Astrocyte of the cerebellum (primary cell): ENCODE measurements around the gene LNP1.

Experiments
- DNase-seq: peaks from one replicate; pipeline ENCODE4 v3.0.0-alpha.2; 2011; ENCODE audit warnings: low read depth
- H3K4me3 ChIP-seq: 2 replicates; pipeline ENCODE4 v1.5.1; 2011; ENCODE audit warnings: mild to moderate bottlenecking, low read depth, low read length, moderate library complexity
- in situ Hi-C: cut with HindIII; loops from 2 replicates; pipeline ENCODE4 v1.10.0; 2017; ENCODE audit warnings: low sequenced_read_pairs
- TF ChIP-seq, protein P1 (sequence below): IDR thresholded peaks from 2 replicates; pipeline ENCODE4 v1.5.1; 2012; ENCODE audit warnings: low read length, low read depth, moderate library complexity, mild to moderate bottlenecking; ENCODE audit errors: missing control alignments

The LNP1 gene

GRCh38 chr3:100483529-100483928 is 82.2 kb downstream of the LNP1 start:
- DNase-seq, result no peak
- H3K4me3 ChIP-seq, result no peak overlapping the region
- TF ChIP-seq, protein P1, sequence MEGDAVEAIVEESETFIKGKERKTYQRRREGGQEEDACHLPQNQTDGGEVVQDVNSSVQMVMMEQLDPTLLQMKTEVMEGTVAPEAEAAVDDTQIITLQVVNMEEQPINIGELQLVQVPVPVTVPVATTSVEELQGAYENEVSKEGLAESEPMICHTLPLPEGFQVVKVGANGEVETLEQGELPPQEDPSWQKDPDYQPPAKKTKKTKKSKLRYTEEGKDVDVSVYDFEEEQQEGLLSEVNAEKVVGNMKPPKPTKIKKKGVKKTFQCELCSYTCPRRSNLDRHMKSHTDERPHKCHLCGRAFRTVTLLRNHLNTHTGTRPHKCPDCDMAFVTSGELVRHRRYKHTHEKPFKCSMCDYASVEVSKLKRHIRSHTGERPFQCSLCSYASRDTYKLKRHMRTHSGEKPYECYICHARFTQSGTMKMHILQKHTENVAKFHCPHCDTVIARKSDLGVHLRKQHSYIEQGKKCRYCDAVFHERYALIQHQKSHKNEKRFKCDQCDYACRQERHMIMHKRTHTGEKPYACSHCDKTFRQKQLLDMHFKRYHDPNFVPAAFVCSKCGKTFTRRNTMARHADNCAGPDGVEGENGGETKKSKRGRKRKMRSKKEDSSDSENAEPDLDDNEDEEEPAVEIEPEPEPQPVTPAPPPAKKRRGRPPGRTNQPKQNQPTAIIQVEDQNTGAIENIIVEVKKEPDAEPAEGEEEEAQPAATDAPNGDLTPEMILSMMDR, result no peak
- in situ Hi-C loops, result no loop called here

- in situ Hi-C loops, result no loop called here
- DNase-seq, result no peak
- H3K4me3 ChIP-seq, result no peak overlapping the region
- TF ChIP-seq, protein P1, result no peak
Measured at GRCh38 chr3:100486808-100487207, 85.5 kb downstream of the LNP1 start.

GRCh38 chr3:100489118-100489517 is 87.8 kb downstream of the LNP1 start:
- in situ Hi-C loops, result no loop called here
- no peak for DNase-seq
- no peak overlapping the region for H3K4me3 ChIP-seq
- TF ChIP-seq, protein P1, result no peak

GRCh38 chr3:100492059-100493006 is 91.0 kb downstream of the LNP1 start, which contains the start of gene TMEM45A:
TSS of gene TMEM45A (plus strand) at chr3:100492619. CDS start at chr3:100555212, 62,593 bp downstream.
- TF ChIP-seq, protein P1, result no peak
- peak; percentile 85 for DNase-seq
- peak within 1 kb of the TSS; percentile 43 for H3K4me3 ChIP-seq
- in situ Hi-C loops, result no loop called here

- no peak overlapping the region for H3K4me3 ChIP-seq
- TF ChIP-seq, protein P1, result no peak
- DNase-seq, result peak; percentile 29
- in situ Hi-C loops, result no loop called here
Measured at GRCh38 chr3:100496711-100497261, 95.4 kb downstream of the LNP1 start.

DNA sequence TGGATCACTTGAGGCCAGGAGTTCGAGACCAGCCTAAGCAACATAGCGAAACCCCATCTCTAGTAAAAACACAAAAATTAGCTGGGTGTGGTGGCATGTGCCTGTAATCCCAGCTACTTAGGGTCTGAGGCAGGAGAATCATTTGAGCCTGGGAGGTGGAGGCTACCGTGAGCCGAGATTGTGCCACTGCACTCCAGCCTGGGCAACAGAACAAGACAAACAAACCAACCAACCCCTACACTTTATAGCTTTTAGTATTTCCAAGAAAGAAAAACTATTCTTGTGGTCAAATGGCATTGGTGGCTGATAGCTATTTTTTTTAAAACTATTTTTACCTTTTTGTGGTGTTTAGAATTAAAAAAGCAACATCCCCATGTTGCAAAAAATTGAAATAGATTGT is 98.3 kb downstream of the LNP1 start:
- H3K4me3 ChIP-seq, result no peak overlapping the region
- in situ Hi-C loops, result no loop called here
- no peak for DNase-seq
- TF ChIP-seq, protein P1, result no peak
